Skeletal muscle tissue (tissue), 4 donors: Measurements from ENCODE around the gene STX11. TPM values are rescaled to one million over a fixed set of nuclear protein-coding genes. Genes with fewer than 3 reads are reported as not detected.
A peak's percentile ranks its signal among the peaks of the same experiment; 100 is the strongest.

Experiments used
- H3K27ac ChIP-seq: one replicate; pipeline ENCODE4 v1.7.0; 2013; ENCODE audit warnings: mild to moderate bottlenecking, low read depth, low read length, inconsistent platforms
- H3K27me3 ChIP-seq, 3 donors: one replicate each; pipeline ENCODE4 v1.7.0; 2013; ENCODE audit warnings: low read length in 3 of 3; ENCODE audit not compliant: control insufficient read depth in 3 of 3, insufficient read depth in 3 of 3
- H3K36me3 ChIP-seq, 3 donors: one replicate each; pipeline ENCODE4 v1.7.0; 2013; ENCODE audit warnings: low read length in 3 of 3; ENCODE audit not compliant: control insufficient read depth in 3 of 3, insufficient read depth in 3 of 3
- H3K4me1 ChIP-seq, 3 donors: one replicate each; pipeline ENCODE4 v1.7.0; 2013; ENCODE audit warnings: low read length in 3 of 3, mild to moderate bottlenecking in 3 of 3; ENCODE audit not compliant: control insufficient read depth in 3 of 3, insufficient read depth in 3 of 3
- H3K4me3 ChIP-seq, 3 donors: one replicate each; pipeline ENCODE4 v1.7.0; 2013; ENCODE audit warnings: low read length in 3 of 3
- H3K9ac ChIP-seq, 3 donors: one replicate each; pipeline ENCODE4 v1.7.0; 2013; ENCODE audit warnings: low read length in 3 of 3, mild to moderate bottlenecking in 3 of 3, moderate library complexity in 2 of 3, low read depth in 1 of 3
- H3K9me3 ChIP-seq, 3 donors: one replicate each; pipeline ENCODE4 v1.7.0; 2013; ENCODE audit warnings: low read length in 3 of 3; ENCODE audit not compliant: control insufficient read depth in 3 of 3
- total RNA-seq: library from RNA; depleted of rRNA; stranded (reverse); fragments of >200 nt; gene quantifications from one replicate; pipeline ENCODE4 v1.2.3, GENCODE V29; 2014
- donor health status: Osteomylitis.

The STX11 gene
- total RNA-seq, 1 donor from 2014 or later = 2.1 TPM

DNA sequence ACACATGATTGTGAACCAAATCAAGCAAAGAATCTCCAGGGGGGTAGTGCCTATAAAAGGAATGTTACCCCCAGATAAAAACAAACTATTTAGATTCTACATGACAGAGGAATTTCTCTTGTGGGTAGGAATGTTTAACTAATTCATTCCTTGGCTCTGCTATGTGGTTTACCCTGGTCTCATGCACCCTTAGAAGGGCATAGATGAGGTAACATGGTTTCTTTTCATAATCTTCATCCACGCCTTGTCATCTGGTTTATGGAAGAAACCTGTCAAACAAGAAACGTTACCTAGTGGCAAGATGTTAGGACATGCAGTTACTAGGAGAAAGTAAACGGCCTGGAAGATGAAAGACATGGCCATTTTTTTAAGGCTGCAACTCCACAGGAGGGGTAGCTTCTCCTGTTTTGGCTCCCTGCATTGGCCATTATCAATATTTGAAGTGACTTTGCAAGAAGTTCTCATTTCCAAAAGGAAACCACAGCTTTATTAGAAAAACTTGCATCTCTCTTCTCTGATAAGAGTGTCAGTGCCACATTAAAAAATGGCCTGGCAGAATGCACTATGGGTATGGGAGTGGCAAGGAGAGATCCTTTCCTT, 45.5 kb downstream of the STX11 start:
- H3K27me3 ChIP-seq = no peaks in the 10 kb centered on the region
- no peak overlapping the region for H3K9ac ChIP-seq
- no peaks in the 10 kb centered on the region for H3K36me3 ChIP-seq
- H3K9me3 ChIP-seq = no peaks in the 10 kb centered on the region
- peaks cover 0 to under 1% (median 0%) of the 10 kb centered on the region in 3 donors for H3K4me1 ChIP-seq
- no peak overlapping the region for H3K27ac ChIP-seq
- H3K4me3 ChIP-seq = no peak overlapping the region

DNA sequence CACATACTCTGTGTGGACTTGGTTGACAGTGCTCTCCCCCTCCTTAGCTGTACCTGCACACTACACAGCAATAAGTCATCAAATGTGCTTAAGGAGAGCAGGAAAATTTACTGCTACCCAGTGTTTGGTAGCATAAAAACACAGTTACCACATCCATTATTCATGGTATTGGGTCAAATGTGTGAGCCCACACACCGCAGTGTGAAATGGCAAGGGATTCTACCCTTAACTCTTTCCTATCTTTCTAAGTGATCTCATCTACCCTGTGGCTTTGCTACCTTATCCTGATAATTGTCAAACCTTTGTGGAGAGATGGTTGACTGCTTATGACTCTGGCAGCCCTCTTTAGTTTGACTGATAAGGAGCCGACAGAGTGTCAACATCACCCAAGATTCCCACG, 47.6 kb downstream of the STX11 start:
- Histone ChIP-seq H3K9ac (no peak overlapping the region), H3K9me3 (peaks cover 2 to 6% (median 3%) of the 10 kb centered on the region in 3 donors), H3K4me3 (no peak overlapping the region), H3K27ac (no peak overlapping the region), H3K27me3 (no peaks in the 10 kb centered on the region), H3K36me3 (no peaks in the 10 kb centered on the region), H3K4me1 (no peaks in the 10 kb centered on the region)

DNA sequence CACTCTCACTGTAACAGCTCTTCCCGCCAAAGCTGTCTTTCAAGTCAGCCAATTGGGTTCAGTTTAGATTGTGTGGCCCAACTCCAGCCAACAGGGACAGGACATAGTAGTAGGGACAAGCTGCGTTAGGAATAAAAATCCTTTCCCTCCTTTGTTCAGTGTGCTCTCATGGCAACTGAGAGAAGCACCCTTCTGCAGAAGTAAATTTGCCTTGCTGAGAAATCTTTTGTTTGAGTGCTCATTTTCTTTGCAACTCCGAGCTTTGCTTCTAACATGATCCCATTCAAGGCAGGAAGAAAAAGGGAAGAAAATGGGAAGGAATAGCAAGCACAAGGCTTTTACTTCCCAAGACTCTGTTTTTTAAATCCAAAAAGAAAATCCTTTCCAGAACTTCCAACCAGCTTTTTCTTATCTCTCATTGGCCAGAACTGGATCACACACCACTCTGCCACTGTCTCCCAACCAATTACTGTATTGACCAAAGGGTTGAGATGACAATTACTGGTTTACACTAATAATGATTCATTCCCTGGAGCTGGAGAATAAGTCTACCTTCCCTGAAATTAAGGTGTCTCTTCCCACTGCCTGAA, 52.7 kb downstream of the STX11 start:
- Histone ChIP-seq H3K36me3 (no peaks in the 10 kb centered on the region), H3K27me3 (no peaks in the 10 kb centered on the region), H3K9me3 (peaks cover 2 to 16% (median 3%) of the 10 kb centered on the region in 3 donors), H3K27ac (no peak overlapping the region), H3K4me1 (no peaks in the 10 kb centered on the region), H3K9ac (no peak overlapping the region), H3K4me3 (no peak overlapping the region)

DNA sequence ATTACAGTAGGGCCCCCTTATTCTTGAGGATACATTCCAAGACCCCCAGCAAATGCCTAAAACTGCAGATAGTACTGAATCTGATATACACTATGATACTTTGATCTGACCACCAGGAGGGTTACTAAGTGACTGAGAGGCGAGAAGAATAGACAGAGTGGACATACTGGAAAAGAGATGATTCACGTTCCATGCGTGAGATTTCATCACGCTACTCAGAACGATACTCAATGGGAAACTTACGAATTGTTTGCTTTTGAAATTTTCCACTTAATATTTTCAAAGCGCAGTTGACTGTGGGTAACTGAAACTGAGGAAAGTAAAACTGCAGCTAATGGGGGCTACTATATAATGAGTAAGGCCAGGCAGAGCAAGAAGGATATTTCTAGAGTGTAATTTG, 60.8 kb downstream of the STX11 start:
- Histone ChIP-seq H3K27me3 (peaks cover 5 to 7% (median 5%) of the 10 kb centered on the region in 3 donors), H3K27ac (no peak overlapping the region), H3K36me3 (no peaks in the 10 kb centered on the region), H3K4me1 (peaks cover 10 to 13% (median 11%) of the 10 kb centered on the region in 3 donors), H3K4me3 (no peak overlapping the region), H3K9ac (no peak overlapping the region), H3K9me3 (no peaks in the 10 kb centered on the region)

DNA sequence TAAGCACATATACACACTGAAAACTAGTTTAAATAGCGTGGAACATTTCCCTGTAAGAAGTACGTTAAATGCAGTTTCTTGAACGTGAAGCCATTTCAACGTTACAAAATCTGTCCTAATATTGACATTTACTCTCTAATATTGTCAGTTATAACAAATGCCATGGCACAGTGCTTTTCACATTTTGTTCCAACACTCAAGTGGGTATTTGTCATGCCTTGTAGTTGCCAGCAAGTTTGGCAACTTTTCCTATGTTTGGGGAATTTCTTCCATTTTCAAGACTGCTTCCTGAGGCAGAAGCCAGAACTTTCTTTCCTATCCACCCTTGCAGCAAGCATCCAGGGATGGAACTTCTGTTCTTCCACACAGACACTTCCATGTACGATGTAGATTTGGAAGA, 63.0 kb downstream of the STX11 start:
- Histone ChIP-seq H3K27ac (no peak overlapping the region), H3K4me3 (no peak overlapping the region), H3K27me3 (peaks cover 5 to 7% (median 5%) of the 10 kb centered on the region in 3 donors), H3K4me1 (peaks cover 10 to 13% (median 11%) of the 10 kb centered on the region in 3 donors), H3K9ac (no peak overlapping the region), H3K9me3 (no peaks in the 10 kb centered on the region), H3K36me3 (no peaks in the 10 kb centered on the region)

DNA sequence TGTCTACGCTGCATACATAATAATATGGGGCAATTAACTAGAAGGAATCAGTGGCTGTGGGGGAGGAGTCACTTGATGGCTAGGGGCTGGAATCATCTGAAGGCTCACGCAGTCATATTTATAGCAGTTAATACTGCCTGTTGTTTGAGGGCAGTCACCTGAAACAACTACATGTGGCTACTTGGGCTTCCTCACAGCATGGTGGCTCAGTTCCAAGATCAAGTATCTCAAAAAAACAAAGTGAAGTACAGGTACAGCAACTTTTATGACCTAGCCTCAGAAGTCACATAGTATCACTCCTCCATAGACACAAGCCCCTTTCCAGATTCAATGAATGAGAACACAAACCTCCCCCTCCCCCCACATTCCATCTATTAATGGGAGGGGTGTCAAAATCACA, 63.7 kb downstream of the STX11 start:
- no peak overlapping the region for H3K4me3 ChIP-seq
- no peak overlapping the region for H3K27ac ChIP-seq
- no peaks in the 10 kb centered on the region for H3K9me3 ChIP-seq
- H3K36me3 ChIP-seq = no peaks in the 10 kb centered on the region
- H3K9ac ChIP-seq = no peak overlapping the region
- H3K27me3 ChIP-seq = peaks cover 3 to 5% (median 5%) of the 10 kb centered on the region in 3 donors
- H3K4me1 ChIP-seq = peaks cover 10 to 13% (median 11%) of the 10 kb centered on the region in 3 donors

DNA sequence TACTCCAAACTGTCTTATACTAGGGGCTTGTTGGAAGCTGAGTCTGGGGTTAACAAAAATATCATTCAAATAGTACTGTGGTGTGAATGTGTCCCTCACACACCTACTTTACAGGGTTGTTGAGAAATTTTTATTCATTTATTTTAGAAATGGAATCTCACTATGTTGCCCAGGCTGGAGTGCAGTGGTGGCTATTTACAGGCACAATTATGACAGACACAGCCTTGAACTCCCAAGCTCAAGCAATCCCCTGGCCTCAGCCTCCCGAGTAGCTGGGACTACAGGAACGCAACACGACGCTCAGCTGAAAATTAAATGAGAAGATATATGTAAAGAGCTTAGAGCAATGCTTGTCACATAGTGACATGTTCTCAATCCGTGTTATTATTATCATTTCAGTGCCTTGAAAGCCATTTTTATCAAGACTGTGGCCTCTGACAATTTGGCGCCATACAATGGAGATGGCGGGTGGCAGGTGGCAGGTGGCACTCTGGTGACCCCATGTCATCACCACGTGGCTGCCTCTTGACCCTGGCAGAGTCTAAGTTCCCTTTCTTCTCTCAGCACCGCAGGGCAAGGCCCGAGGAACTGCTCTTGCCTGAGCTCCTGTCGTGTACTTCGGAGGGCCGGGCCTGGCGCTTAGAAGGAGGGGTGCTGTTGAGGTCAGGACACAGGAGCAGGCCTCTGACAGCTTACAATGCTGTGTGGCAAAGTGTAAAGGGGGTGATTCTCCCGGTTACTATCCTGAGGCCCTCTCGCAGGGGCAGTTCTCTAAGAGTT, 64.5 kb downstream of the STX11 start:
- H3K4me1 ChIP-seq = peaks cover 10 to 13% (median 11%) of the 10 kb centered on the region in 3 donors
- H3K36me3 ChIP-seq = no peaks in the 10 kb centered on the region
- peak overlapping the region; percentile 91 to 95 (median 94) for H3K4me3 ChIP-seq
- H3K27ac ChIP-seq = peak overlapping the region; percentile 89
- no peaks in the 10 kb centered on the region for H3K9me3 ChIP-seq
- peak overlapping the region; percentile 83 to 94 (median 86) for H3K9ac ChIP-seq
- H3K27me3 ChIP-seq = no peaks in the 10 kb centered on the region

DNA sequence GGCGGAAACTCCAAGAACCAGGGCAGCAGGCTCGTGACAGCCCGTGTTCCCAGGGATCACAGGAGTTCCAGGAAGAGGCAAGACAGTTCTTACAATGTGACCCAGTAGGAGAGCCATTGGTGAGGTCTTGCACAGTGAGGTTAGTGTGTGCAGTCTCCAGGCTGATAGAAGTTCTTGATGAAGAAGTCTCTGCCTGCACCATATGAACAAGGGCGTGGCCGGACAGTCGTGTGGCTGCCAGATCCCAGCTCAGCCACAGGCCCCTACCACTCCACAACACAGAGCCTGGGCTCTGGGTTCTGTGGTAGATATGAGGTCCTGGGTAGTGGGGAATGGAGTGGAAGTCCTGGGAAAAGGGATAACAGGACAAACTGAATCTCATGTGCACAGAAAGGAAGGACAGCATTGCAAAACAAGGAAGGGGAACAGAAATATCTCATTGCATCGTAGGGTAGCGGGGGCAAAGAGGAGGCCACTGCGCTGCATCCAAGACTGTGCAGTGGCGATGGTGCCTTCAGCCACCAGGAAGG, 65.2 kb downstream of the STX11 start:
- no peaks in the 10 kb centered on the region for H3K36me3 ChIP-seq

DNA sequence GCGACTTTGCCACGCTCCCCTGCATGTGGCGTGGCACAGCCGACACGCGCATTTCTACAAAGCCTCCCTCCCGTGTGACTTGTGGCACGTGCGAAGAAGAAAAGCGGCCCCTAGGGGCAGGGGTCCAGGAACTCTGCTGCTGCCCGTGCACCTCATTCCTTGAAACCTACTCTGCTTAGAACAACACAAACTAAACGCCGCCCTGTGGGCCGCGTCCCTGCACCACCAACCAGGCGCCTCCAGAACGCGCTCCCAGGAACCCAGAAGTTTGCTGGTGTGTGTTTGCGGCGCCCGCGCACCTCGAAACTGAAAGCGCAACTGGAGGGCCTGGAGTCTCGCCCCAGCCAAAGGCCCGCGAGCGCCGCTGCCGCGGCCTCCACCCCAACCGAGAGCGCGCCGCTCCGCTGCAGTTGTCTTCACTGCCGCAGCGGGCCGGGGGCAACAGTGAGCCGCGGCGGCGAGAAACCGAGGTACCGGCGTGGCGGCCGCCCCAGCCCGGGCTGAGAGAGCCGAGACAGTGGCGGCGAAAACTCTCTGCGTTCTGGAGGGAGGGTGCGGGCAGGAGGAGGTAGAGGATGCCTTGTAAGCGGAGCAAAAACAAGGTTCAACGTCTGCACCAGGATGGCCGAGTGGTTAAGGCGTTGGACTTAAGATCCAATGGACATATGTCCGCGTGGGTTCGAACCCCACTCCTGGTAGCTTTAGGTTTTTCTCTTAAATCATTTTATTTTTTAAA, 65.8 kb downstream of the STX11 start:
- Histone ChIP-seq H3K4me1 (peaks cover 10 to 13% (median 11%) of the 10 kb centered on the region in 3 donors), H3K27me3 (no peaks in the 10 kb centered on the region), H3K4me3 (peak overlapping the region; percentile 91 to 95 (median 94)), H3K36me3 (no peaks in the 10 kb centered on the region), H3K9ac (peak overlapping the region; percentile 83 to 94 (median 86)), H3K9me3 (no peaks in the 10 kb centered on the region), H3K27ac (peak overlapping the region; percentile 89)

More for the DNA sequence above, 65.2 kb downstream of the STX11 start:
- Histone ChIP-seq H3K4me3 (peak overlapping the region; percentile 91 to 95 (median 94)), H3K4me1 (peaks cover 10 to 13% (median 11%) of the 10 kb centered on the region in 3 donors), H3K9ac (peak overlapping the region; percentile 83 to 94 (median 86)), H3K27ac (peak overlapping the region; percentile 89), H3K9me3 (no peaks in the 10 kb centered on the region), H3K27me3 (no peaks in the 10 kb centered on the region)
